GM18909 (cell line): ENCODE results near the gene CDK11B.
"Not testable (repeated sequence)": the region's sequence is repeated elsewhere in the genome, so short reads cannot be mapped to it uniquely, and the experiment has no call there.

Experiments
- ATAC-seq: cut with Tn5 transposase; IDR thresholded peaks from one replicate; pipeline ENCODE4 v1.9.1; 2021; ENCODE audit warnings: mild to moderate bottlenecking; ENCODE audit not compliant: unreplicated experiment, poor library complexity

Gene CDK11B

GRCh38 chr1:1662830-1663560, 4.2 kb upstream of the CDK11B start:
- ATAC-seq: not testable (repeated sequence)

DNA sequence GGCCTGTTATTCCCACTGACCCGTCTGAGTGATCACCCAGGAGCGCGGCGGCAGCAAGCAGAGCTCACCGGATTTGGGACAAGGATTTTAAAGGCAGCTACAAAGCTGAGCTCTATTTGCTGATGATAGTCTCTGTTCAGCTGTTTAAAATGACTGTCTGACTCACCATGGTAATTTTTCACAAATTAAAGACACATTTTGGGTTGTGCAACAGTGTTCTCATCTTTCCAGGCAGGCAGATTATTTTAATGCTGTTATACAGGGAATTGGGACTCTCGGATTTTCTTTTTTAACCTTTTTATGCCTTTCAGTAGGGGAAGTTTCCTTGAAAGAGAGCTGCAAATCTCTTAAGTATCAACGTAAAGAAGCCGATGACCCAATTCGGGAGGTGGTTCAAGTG, 3.6 kb upstream of the CDK11B start:
- not testable (repeated sequence) for ATAC-seq

DNA sequence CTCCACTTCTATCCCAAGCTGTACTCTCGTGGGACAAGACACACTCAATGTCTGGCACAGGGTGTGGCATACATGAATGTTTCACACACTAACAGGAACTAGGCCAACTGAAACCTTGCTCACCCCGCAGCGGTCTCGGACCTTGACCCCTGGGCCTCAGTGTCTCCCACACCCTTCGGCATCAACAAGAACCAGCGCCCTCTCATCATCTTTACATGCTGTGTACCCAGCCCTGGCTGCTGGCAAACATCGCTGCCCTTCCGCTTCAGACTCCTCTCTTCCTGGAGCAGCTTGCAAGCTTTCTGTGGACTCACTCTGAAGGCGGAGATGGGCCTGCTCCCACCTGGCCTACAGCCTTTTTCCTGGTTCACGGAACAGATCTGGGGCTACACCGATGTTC, 10.5 kb downstream of the CDK11B start:
- ATAC-seq: not testable (repeated sequence)

DNA sequence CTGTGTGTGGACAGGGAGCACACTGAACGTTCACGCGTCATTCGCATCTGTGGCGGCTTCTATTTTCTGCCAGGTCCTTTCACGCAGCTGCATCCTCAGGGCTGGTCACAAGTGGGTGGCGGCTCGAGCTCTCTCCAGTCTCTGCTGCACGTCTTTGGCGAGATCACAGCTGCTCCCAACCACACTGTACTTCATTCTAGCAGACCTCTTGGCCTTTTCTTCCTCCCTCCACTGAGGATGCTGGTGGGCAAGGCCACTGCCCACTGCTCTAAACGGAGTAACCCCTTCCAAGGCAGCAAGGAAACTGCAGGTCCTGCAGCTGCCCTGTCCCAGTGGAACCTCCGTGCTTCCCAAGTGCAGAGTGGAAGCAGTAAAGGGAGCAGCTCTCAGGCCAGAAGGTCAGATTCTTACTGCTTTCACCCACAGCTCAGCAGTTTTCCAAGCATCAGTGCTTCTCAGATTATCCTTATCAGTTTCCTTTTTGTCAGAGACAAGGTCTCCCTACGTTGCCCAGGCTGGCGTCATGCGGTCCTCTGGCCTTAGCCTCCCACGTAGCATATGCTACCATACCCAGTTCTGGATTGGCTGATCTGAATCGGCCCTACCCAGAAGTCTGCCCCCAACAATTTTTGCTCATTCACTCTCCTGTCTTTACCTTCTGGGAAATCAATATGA, 11.1 kb downstream of the CDK11B start:
- not testable (repeated sequence) for ATAC-seq

- not testable (repeated sequence) for ATAC-seq
Measured at GRCh38 chr1:1646326-1646725, 12.5 kb downstream of the CDK11B start.

DNA sequence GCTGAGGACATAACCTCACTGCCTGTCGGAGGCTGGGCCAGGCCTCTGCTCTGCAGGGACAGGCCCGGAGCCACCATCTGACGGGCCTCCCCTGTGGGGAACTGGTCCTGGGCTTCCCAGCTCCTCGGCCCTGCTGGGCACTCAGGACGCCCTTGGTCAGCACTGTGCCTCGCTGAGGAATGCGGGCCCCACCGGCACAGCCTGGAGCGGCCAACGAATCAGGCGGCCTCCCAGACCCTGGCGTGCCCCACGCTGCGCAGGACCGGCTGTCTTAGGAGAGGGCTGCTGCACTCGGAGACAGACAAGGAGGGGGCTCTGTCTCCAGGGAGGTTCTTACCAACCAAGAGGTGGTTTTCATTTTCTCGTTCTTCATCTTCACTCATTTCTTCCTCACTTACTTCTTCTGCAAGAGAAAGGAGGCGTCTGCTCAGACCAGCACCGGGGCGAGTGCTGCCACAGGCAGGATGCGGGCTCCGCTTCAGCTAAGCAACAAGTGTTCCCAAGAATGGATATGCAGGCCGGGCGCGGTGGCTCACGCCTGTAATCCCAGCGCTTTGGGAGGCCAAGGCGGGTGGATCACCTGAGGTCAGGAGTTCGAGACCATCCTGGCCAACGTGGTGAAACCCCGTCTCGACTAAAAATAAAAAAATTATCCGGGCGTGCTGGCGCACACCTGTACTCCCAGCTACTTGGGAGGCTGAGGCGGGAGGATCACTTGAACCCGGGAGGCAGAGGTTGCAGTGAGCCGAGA, 17.9 kb downstream of the CDK11B start:
- not testable (repeated sequence) for ATAC-seq

- not testable (repeated sequence) for ATAC-seq
Measured at GRCh38 chr1:1640081-1640480, 18.7 kb downstream of the CDK11B start.

DNA sequence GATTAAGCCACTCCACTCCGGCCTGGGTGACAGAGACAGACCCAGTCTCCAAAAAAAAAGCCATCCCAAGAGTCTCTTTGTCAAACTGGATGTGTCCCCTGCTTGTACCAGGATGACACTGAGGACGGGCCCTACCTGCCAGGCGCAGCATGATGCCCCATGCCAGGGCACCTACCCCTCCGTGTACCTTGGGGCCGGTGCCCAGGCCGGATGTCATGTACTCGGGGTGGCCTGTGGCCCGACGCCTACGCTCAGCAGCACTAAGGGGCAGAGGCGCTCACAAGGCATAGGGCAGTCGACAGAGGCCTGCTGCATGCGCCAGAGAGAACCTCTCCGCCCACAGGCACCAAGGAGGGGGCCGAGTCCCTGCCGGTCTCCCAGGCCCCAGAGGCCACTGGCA, 19.4 kb downstream of the CDK11B start:
- not testable (repeated sequence) for ATAC-seq

GRCh38 chr1:1638528-1638927, 20.3 kb downstream of the CDK11B start:
- not testable (repeated sequence) for ATAC-seq

GRCh38 chr1:1637479-1637875, 21.3 kb downstream of the CDK11B start:
- not testable (repeated sequence) for ATAC-seq

GRCh38 chr1:1636621-1637478, 22.0 kb downstream of the CDK11B start:
- not testable (repeated sequence) for ATAC-seq

DNA sequence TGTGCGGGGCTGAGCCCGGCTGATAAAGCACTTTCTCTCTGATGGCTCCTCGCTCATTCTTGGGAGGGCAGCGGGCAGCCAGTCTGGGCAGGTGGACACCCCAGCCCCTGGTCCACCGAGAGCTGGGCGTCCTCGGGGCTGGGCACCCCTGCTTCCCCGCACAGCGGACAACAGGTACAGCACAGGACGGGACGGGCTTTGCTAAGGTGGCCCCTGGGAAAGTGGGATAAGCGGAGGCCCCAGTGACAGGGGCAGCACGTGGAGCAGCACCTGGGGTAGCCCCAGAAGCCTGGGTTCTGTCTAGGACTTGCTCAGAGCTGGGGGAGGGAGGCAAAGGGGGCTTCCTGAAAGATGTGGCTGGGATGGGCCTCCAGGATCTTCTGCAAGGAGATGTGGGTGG, 24.2 kb downstream of the CDK11B start:
- ATAC-seq: not testable (repeated sequence)

DNA sequence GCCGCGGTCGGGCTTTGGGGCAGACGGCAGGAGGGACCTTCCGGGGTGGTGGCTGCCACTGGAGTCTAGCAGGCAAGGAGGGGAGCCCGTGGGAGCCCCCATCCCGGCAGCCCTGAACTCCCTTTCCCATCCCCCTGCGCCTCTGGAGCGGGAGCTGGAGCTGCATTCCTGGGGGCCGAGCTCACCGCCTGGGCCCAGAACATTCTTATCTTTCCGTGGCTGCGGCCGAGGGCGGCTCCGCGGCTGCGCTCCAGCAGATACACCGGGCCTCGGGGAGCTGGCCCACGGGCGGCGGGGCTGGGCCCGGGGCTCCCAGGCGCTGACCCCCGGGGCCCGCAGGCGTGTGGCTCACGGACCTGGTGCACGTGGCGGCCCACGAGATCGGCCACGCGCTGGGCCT, 25.4 kb downstream of the CDK11B start:
- ATAC-seq: not testable (repeated sequence)

DNA sequence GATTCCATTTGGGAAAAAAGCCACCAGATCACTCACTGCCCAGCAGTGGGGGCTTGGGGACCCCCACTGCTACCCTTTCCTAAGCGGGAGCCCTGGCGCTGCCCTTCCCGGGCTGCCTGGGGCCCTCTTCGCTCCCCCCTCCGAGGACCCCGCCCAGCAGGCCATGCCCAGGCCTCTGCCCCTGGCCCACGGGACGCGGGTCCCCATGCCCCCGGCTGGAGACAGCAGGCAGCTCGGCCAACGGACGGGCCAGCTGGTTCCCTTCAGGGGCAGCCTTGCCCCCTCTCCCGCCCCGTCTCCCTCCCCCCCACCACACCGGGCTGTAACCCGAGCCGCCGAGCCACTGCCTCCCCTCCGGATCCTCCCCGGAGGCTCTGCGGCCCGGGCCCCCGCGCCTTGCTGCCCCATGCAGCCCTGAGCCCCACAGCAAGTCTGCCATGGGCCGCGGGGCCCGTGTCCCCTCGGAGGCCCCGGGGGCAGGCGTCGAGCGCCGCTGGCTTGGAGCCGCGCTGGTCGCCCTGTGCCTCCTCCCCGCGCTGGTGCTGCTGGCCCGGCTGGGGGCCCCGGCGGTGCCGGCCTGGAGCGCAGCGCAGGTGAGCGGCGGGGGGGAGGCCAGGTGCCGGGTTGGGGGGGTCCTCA, 26.9 kb downstream of the CDK11B start, which contains the start of gene MMP23B:
Gene MMP23B (plus strand): TSS at position 392 of the 639 bp plus-strand sequence. CDS start 46 bp downstream, at position 438.
- ATAC-seq: no peak

DNA sequence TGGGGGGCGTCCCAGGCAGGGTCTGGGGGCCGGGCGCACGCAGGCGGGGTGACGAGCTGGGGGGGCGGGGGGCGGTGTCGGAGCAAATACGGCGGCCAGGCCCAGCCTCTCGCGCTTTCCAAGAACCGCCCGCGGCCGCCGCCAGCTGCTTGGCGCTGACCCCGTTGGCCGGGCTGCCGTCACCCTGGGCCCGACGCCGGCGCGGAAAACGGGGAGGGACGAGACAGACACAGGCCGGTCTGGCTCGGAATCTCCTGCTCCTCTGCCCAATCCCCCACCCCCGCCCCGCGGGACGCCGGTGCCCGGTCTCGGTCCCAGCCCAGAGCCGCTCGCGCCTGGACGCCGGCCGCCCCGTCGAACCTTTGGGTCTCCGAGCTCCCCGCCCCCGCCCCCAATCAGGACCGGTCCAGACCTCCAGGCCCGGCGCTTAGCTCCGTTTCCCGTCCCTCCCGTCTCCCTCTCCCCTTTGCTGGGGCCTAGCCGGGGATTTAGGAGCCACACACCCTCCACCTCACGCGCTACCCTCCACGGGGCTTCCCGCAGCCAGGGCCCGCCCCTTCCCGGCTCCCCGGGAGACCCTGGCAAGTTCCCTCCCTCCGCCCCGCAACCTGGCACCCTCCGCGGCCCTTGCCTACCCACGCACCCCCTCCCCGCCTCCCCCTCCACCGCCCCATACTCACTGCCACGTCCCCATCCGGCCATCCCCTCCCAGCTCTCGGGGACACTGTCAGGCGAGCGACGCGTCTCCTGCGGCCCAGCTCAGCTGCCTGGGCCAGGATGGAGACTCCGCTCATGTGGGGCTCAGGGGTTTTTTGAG, 27.6 kb downstream of the CDK11B start:
- no peak for ATAC-seq

GRCh38 chr1:1630191-1630964, 28.4 kb downstream of the CDK11B start:
- peak; percentile 61 for ATAC-seq

DNA sequence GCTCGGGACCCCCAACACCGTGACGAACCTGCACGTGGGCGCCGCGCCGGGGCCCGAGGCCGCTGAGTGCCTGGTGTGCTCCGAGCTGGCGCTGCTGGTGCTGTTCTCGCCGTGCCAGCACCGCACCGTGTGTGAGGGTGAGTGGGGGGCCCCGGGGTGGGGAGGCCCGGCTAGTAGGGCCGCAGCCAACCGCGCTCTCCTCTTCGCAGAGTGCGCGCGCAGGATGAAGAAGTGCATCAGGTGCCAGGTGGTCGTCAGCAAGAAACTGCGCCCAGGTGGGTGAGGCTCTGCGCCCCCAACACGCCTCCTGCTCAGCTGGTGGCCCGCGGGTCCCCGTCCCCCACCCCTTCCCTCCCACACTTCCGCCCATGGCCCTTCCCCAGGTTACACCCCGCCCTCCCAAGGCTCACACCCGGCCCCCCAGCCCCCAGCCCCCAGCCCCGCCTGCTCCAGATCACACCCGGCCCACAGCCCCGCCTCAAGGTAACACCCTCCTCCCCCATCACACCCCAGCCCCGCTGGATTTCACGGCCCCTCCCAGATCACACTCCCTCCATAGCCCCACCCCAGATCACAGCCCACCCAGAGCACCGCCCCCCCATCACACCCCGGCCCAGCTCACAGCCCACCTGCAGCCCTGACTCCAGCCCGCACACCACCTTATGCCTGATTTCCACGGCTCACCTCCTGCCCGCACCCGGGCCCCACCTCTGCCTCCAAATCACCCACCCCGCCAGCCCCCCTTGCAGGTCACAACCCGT, 29.2 kb downstream of the CDK11B start:
- ATAC-seq: no peak
